T-helper 2 cell treated with Interferon-gamma antibody and Interleukin-4, amounts not matched to agents 100 ng/mL and 5 ng/mL, for 36 hours (primary cell): ENCODE measurements around the gene ANKRD30BL. TPM values are rescaled to one million over a fixed set of nuclear protein-coding genes. Genes with fewer than 3 reads are reported as not detected.
"Not testable (repeated sequence)": the region's sequence is repeated elsewhere in the genome, so short reads cannot be mapped to it uniquely, and the experiment has no call there.

Experiments used
- intact Hi-C: fragments of 100-400 bp; cut with micrococcal nuclease; formaldehyde crosslinking; loops from one replicate; pipeline ENCODE4 v1.15.1; 2023
- total RNA-seq: library from RNA; stranded (reverse); gene quantifications from 2 replicates; pipeline ENCODE4 v1.2.3, GENCODE V29; 2022

Gene ANKRD30BL, protein sequence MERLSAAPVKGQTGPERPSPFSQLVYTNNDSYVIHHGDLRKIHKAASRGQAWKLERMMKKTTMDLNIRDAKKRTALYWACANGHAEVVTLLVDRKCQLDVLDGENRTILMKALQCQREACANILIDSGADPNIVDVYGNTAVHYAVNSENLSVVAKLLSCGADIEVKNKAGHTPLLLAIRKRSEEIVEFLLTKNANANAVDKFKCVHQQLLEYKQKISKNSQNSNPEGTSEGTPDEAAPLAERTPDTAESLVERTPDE
- not detected in 2 replicates for total RNA-seq

DNA sequence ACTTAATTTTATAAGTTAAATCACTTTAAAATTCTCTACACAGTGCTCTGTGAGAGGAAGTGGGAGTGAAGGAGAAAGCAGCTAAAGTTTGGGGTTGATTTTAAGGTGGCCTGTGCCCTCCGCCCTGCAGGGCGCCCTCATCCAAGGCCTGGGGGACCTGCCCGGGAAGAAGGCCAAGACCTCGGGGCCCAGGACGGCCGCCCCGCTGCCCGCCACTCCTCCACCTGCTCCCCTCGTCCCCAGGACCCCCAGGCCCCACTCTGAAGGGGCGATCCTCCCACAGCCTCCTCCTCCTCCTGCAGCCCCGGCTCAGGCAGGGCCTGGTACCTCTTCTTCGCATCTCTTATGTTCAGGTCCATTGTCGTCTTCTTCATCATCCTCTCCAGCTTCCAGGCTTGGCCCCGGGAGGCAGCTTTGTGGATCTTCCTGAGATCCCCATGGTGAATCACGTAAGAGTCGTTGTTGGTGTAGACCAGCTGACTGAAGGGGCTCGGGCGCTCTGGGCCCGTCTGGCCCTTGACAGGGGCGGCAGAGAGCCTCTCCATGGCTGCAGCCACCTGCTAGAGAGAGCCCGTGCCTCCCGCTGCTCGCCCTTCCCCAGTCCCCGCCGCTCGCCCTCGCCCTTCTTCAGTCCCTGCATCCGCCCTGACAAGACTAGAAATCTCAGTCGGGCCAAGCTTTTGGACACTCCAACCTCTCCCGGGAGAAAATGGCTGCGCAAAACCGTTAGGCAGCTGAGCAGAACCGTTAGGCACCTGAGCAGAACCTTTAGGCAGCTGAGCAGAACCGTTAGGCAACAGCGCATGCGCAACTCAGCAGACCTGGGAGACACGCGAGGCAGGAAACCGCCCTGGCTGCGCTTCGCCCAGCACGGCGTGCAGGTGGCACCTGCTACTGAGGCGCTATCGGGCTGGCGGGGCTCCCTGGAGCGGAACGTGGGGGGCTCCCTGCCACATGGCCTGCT lies at the start of gene ANKRD30BL:
ANKRD30BL (minus strand) TSS at position 792 of the 964 bp plus-strand sequence; CDS start at position 545, 247 bp downstream.
- intact Hi-C loops = not testable (repeated sequence)

DNA sequence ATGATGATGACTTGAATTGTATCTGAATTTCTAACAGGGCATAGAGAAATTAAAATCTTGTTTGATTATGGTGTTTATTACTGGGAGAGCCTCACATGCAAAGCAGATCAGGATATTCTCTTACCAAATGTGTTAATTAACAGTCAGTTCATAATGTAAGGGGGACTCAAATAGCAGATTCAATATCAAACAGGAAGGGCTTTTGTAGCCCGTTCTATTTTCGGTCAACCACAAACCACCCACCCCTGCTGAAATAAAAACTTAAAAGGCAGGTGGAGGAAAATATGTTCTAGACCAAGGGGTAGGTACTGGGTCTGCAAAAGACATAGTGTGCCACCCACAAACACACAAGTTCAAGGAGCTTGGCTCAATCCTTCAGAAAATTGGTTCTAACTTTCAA lies 41.1 kb upstream of the ANKRD30BL start:
- intact Hi-C loops = not testable (repeated sequence)

- intact Hi-C loops = not testable (repeated sequence)
Observed at GRCh38 chr2:132192854-132193253, 31.1 kb upstream of the ANKRD30BL start.

DNA sequence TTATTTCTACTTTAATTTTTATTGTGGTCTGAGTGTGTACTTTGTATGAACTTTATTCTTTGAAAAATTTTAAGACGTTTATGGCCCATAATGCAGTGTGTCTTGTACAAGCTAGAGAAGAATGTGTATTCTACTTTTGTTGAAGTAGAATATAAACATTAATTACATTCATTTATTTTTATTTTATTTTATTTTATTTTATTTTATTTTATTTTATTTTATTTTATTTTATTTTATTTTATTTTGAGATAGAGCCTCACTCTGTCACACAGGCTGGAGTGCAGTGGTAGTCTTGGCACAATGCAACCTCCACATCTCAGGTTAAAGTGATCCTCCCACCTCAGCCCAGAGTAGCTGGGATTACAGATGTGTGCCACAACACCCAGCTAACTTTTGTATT lies 5.3 kb upstream of the ANKRD30BL start:
- intact Hi-C loops = not testable (repeated sequence)

GRCh38 chr2:132162125-132162660 lies 441 bp upstream of the ANKRD30BL start:
- intact Hi-C loops = not testable (repeated sequence)

DNA sequence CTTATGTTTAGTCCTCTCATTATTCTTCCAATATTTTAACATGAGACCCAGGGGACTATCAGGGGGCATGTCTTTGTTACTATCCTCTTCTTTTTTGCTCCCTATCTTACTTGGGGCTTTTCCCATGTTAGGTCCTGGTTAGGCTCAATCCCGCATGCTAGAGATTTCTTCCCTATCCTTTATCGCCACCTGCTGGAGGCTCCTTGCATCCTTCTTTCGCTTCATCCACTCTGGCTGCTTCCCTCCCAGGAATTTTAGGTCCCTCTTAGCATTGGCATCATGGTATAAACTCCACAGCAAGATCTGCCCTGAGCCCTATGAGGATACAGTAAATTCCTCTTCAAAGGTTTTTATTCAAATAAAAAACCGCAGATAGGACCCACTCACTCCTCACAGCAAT lies 15.0 kb downstream of the ANKRD30BL start:
- intact Hi-C loops = not testable (repeated sequence)
